GM12878 (cell line): ENCODE measurements around the gene SUB1. TPM values are rescaled to one million over a fixed set of nuclear protein-coding genes. Genes with fewer than 3 reads are reported as not detected.

Experiments used
- DPF2 ChIP-seq: fragments of 450-650 bp; IDR thresholded peaks from 2 replicates; pipeline ENCODE4 v1.6.1; 2017; ENCODE audit warnings: mild to moderate bottlenecking
- E4F1 ChIP-seq: fragments of 450-650 bp; IDR thresholded peaks from 2 replicates; pipeline ENCODE4 v1.6.1; 2018; ENCODE audit warnings: borderline replicate concordance, mild to moderate bottlenecking; ENCODE audit not compliant: partially characterized antibody
- ESRRA ChIP-seq: IDR thresholded peaks from 2 replicates; pipeline ENCODE4 v1.6.1; 2012; ENCODE audit warnings: mild to moderate bottlenecking, low read length, improper control_type of control experiment
- ETV6 ChIP-seq, 2 experiments: fragments of 450-650 bp in 1 of 2; IDR thresholded peaks in 1 of 2; conservative IDR thresholded peaks in 1 of 2; 2 replicates each; pipeline ENCODE4 v1.6.1; 2014; ENCODE audit warnings: antibody characterized with exemption in 1 of 2, borderline replicate concordance in 1 of 2, low read depth in 1 of 2, mild to moderate bottlenecking in 1 of 2, moderate library complexity in 1 of 2
- EZH2 ChIP-seq: IDR thresholded peaks from 2 replicates; pipeline ENCODE4 v1.6.1; 2012; ENCODE audit warnings: low read depth, mild to moderate bottlenecking, control low read depth, inconsistent platforms, low read length, borderline replicate concordance; ENCODE audit not compliant: control insufficient read depth
- MYC ChIP-seq: IDR thresholded peaks from 2 replicates; pipeline ENCODE4 v1.6.1; 2011; ENCODE audit warnings: mild to moderate bottlenecking, low read length, moderate library complexity, inconsistent platforms; ENCODE audit not compliant: insufficient read depth, insufficient replicate concordance, insufficient read length, severe bottlenecking
- NKRF ChIP-seq: fragments of 450-650 bp; conservative IDR thresholded peaks from 2 replicates; pipeline ENCODE4 v1.6.1; 2017; ENCODE audit warnings: mild to moderate bottlenecking, moderate library complexity
- PML ChIP-seq: IDR thresholded peaks from 2 replicates; pipeline ENCODE4 v1.6.1; 2012; ENCODE audit warnings: low read length, inconsistent platforms
- RBBP5 ChIP-seq: fragments of 200-600 bp; sonication (generic); conservative IDR thresholded peaks from 2 replicates; pipeline ENCODE4 v1.6.1; 2016
- RFX5 ChIP-seq: IDR thresholded peaks from 2 replicates; pipeline ENCODE4 v1.6.1; 2011; ENCODE audit warnings: low read depth, low read length, improper control_type of control experiment
- SMC3 ChIP-seq: IDR thresholded peaks from 2 replicates; pipeline ENCODE4 v1.6.1; 2011; ENCODE audit warnings: low read length, improper control_type of control experiment, borderline replicate concordance
- TCF7 ChIP-seq: IDR thresholded peaks from 2 replicates; pipeline ENCODE4 v1.6.1; 2014; ENCODE audit warnings: antibody characterized with exemption, borderline replicate concordance
- polyA plus RNA-seq, 11 experiments: library from polyadenylated mRNA; depleted of rRNA in 4 of 11; unstranded in 6 of 11; stranded (reverse) in 5 of 11; fragments of >200 nt; fragmentation: Nextera tagmentation in 4 of 11; fragmentation: Illumina TruSeq in 1 of 11; extraction: Ambion mirVana in 4 of 11; extraction: Trizol in 1 of 11; gene quantifications; 1 replicate in 1 of 11; 2 replicates in 10 of 11; pipeline versions ENCODE4 v1.2.1 to v1.2.3, GENCODE V29; 2011 to 2016; ENCODE audit warnings: inconsistent platforms in 2 of 11, missing spikeins in 2 of 11, low read depth in 1 of 11
- total RNA-seq, 4 experiments: library from RNA; depleted of rRNA in 3 of 4; stranded (reverse); fragments of >200 nt in 3 of 4; fragmentation: Illumina TruSeq in 1 of 4; extraction: Trizol in 1 of 4; gene quantifications; 2 replicates each; pipeline versions ENCODE4 v1.2.1 to v1.2.3, GENCODE V29; 2013 to 2021
- TF ChIP-seq, protein P1 (sequence below): IDR thresholded peaks from 2 replicates; pipeline ENCODE4 v1.6.1; 2012; ENCODE audit warnings: low read length, inconsistent platforms
- TF ChIP-seq, protein P2 (sequence below): fragments of 450-650 bp; IDR thresholded peaks from 2 replicates; pipeline ENCODE4 v1.6.1; 2017; ENCODE audit warnings: mild to moderate bottlenecking, moderate library complexity

Gene SUB1
- total and polyA plus RNA-seq, 10 of the 15 experiments (the other 5 are each of a cell fraction or from before 2014, with no cell fraction given) = 468 to 2,785 (median 1,145) TPM

- TF ChIP-seq TCF7 (peak; percentile 73; the same call in 1 of the 2 replicates), DPF2 (peak; percentile 85), ESRRA (no peak), MYC (no peak), NKRF (no peak; the same call in 1 of the 2 replicates), E4F1 (no peak), SMC3 (no peak; the same call in 1 of the 2 replicates), RFX5 (no peak), ETV6 (conservative IDR thresholded peaks at IDR 0.05 in 1 of 2, IDR thresholded peaks at IDR 0.05 in 1 of 2; ENCODE audit: borderline replicate concordance in 1 of 2, low read depth in 1 of 2) (peak in 1 of 2 experiments; percentile 53; a peak in 1 of 4 replicates), PML (peak; percentile 71; the same call in 1 of the 2 replicates), EZH2 (no peak), RBBP5 (no peak)
- TF ChIP-seq, protein P1, sequence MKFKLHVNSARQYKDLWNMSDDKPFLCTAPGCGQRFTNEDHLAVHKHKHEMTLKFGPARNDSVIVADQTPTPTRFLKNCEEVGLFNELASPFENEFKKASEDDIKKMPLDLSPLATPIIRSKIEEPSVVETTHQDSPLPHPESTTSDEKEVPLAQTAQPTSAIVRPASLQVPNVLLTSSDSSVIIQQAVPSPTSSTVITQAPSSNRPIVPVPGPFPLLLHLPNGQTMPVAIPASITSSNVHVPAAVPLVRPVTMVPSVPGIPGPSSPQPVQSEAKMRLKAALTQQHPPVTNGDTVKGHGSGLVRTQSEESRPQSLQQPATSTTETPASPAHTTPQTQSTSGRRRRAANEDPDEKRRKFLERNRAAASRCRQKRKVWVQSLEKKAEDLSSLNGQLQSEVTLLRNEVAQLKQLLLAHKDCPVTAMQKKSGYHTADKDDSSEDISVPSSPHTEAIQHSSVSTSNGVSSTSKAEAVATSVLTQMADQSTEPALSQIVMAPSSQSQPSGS = peak; percentile 97
- TF ChIP-seq, protein P2, sequence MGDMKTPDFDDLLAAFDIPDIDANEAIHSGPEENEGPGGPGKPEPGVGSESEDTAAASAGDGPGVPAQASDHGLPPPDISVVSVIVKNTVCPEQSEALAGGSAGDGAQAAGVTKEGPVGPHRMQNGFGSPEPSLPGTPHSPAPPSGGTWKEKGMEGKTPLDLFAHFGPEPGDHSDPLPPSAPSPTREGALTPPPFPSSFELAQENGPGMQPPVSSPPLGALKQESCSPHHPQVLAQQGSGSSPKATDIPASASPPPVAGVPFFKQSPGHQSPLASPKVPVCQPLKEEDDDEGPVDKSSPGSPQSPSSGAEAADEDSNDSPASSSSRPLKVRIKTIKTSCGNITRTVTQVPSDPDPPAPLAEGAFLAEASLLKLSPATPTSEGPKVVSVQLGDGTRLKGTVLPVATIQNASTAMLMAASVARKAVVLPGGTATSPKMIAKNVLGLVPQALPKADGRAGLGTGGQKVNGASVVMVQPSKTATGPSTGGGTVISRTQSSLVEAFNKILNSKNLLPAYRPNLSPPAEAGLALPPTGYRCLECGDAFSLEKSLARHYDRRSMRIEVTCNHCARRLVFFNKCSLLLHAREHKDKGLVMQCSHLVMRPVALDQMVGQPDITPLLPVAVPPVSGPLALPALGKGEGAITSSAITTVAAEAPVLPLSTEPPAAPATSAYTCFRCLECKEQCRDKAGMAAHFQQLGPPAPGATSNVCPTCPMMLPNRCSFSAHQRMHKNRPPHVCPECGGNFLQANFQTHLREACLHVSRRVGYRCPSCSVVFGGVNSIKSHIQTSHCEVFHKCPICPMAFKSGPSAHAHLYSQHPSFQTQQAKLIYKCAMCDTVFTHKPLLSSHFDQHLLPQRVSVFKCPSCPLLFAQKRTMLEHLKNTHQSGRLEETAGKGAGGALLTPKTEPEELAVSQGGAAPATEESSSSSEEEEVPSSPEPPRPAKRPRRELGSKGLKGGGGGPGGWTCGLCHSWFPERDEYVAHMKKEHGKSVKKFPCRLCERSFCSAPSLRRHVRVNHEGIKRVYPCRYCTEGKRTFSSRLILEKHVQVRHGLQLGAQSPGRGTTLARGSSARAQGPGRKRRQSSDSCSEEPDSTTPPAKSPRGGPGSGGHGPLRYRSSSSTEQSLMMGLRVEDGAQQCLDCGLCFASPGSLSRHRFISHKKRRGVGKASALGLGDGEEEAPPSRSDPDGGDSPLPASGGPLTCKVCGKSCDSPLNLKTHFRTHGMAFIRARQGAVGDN = no peak; the same call in 1 of the 2 replicates
Observed at GRCh38 chr5:32572778-32573480, 12.4 kb upstream of the SUB1 start (continued).
